Thymus (tissue), 11 donors: ENCODE data around the gene SETD2. TPM values are rescaled to one million over a fixed set of nuclear protein-coding genes. Genes with fewer than 3 reads are reported as not detected.

Source experiments
- DNase-seq, 9 donors: peaks; one replicate each; pipeline ENCODE4 v3.0.0-alpha.2; 2013; ENCODE audit warnings: low spot score in 9 of 9, low read depth in 6 of 9, missing footprints in 1 of 9
- H3K27ac ChIP-seq, 2 donors: one replicate each; pipeline ENCODE4 v1.5.1; 2013; ENCODE audit warnings: control low read depth in 1 of 2, low read depth in 1 of 2, low read length in 1 of 2, mild to moderate bottlenecking in 1 of 2, moderate library complexity in 1 of 2
- H3K27me3 ChIP-seq, 2 donors: one replicate each; pipeline ENCODE4 v1.5.1; 2013; ENCODE audit warnings: low read length in 1 of 2; ENCODE audit not compliant: control insufficient read depth in 2 of 2, insufficient read depth in 1 of 2
- H3K36me3 ChIP-seq, 2 donors: one replicate each; pipeline ENCODE4 v1.5.1; 2013; ENCODE audit warnings: low read length in 1 of 2, mild to moderate bottlenecking in 1 of 2, moderate library complexity in 1 of 2; ENCODE audit not compliant: control insufficient read depth in 2 of 2, insufficient read depth in 2 of 2
- H3K4me1 ChIP-seq, 2 donors: one replicate each; pipeline ENCODE4 v1.5.1; 2013; ENCODE audit warnings: low read length in 2 of 2; ENCODE audit not compliant: control insufficient read depth in 2 of 2, insufficient read depth in 2 of 2
- H3K4me3 ChIP-seq, 2 donors: one replicate each; pipeline ENCODE4 v1.5.1; 2013; ENCODE audit warnings: low read length in 2 of 2, control low read depth in 1 of 2, mild to moderate bottlenecking in 1 of 2
- H3K9me3 ChIP-seq, 2 donors: one replicate each; pipeline ENCODE4 v1.5.1; 2013; ENCODE audit warnings: low read length in 1 of 2, mild to moderate bottlenecking in 1 of 2; ENCODE audit not compliant: control insufficient read depth in 2 of 2, insufficient read depth in 1 of 2
- WGBS: extraction: QIAGEN DNeasy Blood & Tissue Kit; methylation state at CpG from one replicate; pipeline ENCODE4 v1.1.7; 2013; 5-methylcytosine and 5-hydroxymethylcytosine counted together
- polyA plus RNA-seq: library from polyadenylated mRNA; stranded (reverse); fragments of 200-250 nt; gene quantifications from one replicate; pipeline ENCODE4 v1.2.3, GENCODE V29; 2013
- total RNA-seq: library from RNA; stranded (reverse); fragments of 120-200 nt; gene quantifications from one replicate; pipeline ENCODE4 v1.2.4, GENCODE V29; 2013
- donor health status: healthy.

The SETD2 gene
- total and polyA plus RNA-seq, 2 donors: 20.5 to 33.7 TPM

- Histone ChIP-seq H3K9me3 (no peaks in the 10 kb centered on the region), H3K36me3 (peaks cover 42 to 46% of the 10 kb centered on the region in 2 donors), H3K4me1 (peaks cover 4 to 41% of the 10 kb centered on the region in 2 donors), H3K27me3 (no peaks in the 10 kb centered on the region), H3K27ac (peak overlapping the region in 1 of 2 donors; percentile 37), H3K4me3 (peak overlapping the region; percentile 55 to 74)
- WGBS: 64% methylated on average over 23 of the region's 23 CpGs
- DNase-seq: no peak
These were observed 155.1 kb downstream of the SETD2 start for GRCh38 chr3:47008851-47009224.

DNA sequence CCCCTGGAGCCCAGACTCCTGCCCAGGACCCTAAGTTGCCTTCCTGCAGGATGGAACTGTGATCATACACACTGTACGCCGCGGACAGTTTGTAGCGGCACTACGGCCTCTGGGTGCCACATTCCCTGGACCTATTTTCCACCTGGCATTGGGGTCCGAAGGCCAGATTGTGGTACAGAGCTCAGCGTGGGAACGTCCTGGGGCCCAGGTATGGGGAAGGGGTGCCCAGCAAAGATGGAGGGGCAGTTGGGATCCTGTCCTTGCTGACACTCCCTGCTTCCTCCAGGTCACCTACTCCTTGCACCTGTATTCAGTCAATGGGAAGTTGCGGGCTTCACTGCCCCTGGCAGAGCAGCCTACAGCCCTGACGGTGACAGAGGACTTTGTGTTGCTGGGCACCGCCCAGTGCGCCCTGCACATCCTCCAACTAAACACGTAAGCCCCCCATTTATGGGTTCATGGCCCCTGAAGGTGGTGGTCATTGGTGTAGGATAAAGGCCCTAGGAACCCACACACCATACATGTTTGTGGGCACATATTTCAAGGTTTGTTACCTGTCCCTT is 155.6 kb downstream of the SETD2 start:
- no peak for DNase-seq
- Histone ChIP-seq H3K36me3 (peaks cover 42 to 47% of the 10 kb centered on the region in 2 donors), H3K4me1 (peaks cover 4 to 38% of the 10 kb centered on the region in 2 donors), H3K27me3 (no peaks in the 10 kb centered on the region), H3K9me3 (no peaks in the 10 kb centered on the region), H3K27ac (peak overlapping the region in 1 of 2 donors; percentile 37), H3K4me3 (no peak overlapping the region)
- 97% methylated on average over 13 of the region's 13 CpGs for WGBS

GRCh38 chr3:47007482-47008233 is 156.3 kb downstream of the SETD2 start:
- no peak overlapping the region for H3K27ac ChIP-seq
- H3K4me3 ChIP-seq: no peak overlapping the region
- peaks cover 46 to 54% of the 10 kb centered on the region in 2 donors for H3K36me3 ChIP-seq
- 96% methylated on average over 16 of the region's 16 CpGs for WGBS
- no peak for DNase-seq
- no peaks in the 10 kb centered on the region for H3K27me3 ChIP-seq
- H3K4me1 ChIP-seq: peaks cover 4 to 31% of the 10 kb centered on the region in 2 donors
- H3K9me3 ChIP-seq: no peaks in the 10 kb centered on the region

DNA sequence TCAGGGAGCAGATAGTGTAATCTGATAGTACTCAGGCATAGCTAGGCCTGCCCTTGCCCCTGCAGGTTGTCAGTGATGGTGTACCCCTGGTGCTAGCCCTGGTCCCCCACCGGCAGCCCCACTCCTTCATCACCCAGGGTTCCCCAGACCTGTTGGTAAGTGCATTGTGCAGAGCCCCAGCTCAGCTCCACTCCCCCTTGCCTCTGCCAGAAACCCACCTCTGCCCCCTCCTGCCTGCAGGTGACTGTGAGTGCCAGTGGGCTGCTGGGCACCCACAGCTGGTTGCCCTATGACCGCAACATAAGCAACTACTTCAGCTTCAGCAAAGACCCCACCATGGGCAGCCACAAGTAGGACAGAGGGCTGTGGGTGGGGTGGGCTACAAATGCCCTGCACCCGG is 156.9 kb downstream of the SETD2 start:
- no peak overlapping the region for H3K4me3 ChIP-seq
- no peak for DNase-seq
- H3K27ac ChIP-seq: no peak overlapping the region
- H3K27me3 ChIP-seq: no peaks in the 10 kb centered on the region
- WGBS: 99% methylated on average over 3 of the region's 3 CpGs
- H3K9me3 ChIP-seq: no peaks in the 10 kb centered on the region
- peaks cover 4 to 25% of the 10 kb centered on the region in 2 donors for H3K4me1 ChIP-seq
- peaks cover 52 to 60% of the 10 kb centered on the region in 2 donors for H3K36me3 ChIP-seq

- Histone ChIP-seq H3K4me1 (peaks cover 4 to 24% of the 10 kb centered on the region in 2 donors), H3K4me3 (no peak overlapping the region), H3K27ac (no peak overlapping the region), H3K27me3 (no peaks in the 10 kb centered on the region), H3K9me3 (no peaks in the 10 kb centered on the region), H3K36me3 (peaks cover 60 to 66% of the 10 kb centered on the region in 2 donors)
- 97% methylated on average over 9 of the region's 9 CpGs for WGBS
- no peak for DNase-seq
These were observed 157.7 kb downstream of the SETD2 start for GRCh38 chr3:47006145-47006651.

GRCh38 chr3:47005212-47006144 is 158.4 kb downstream of the SETD2 start:
- 96% methylated on average over 32 of the region's 32 CpGs for WGBS
- no peaks in the 10 kb centered on the region for H3K9me3 ChIP-seq
- H3K4me1 ChIP-seq: peaks cover 4 to 26% of the 10 kb centered on the region in 2 donors
- no peak overlapping the region for H3K27ac ChIP-seq
- no peak overlapping the region for H3K4me3 ChIP-seq
- peaks cover 67 to 73% of the 10 kb centered on the region in 2 donors for H3K36me3 ChIP-seq
- H3K27me3 ChIP-seq: no peaks in the 10 kb centered on the region
- no peak for DNase-seq

- no peaks in the 10 kb centered on the region for H3K27me3 ChIP-seq
- no peak overlapping the region for H3K27ac ChIP-seq
- H3K4me1 ChIP-seq: peaks cover 0 to 19% of the 10 kb centered on the region in 2 donors
- DNase-seq: no peak
- H3K9me3 ChIP-seq: no peaks in the 10 kb centered on the region
- peaks cover 76 to 82% of the 10 kb centered on the region in 2 donors for H3K36me3 ChIP-seq
- no peak overlapping the region for H3K4me3 ChIP-seq
- WGBS: 97% methylated on average over 17 of the region's 17 CpGs
These were observed 159.3 kb downstream of the SETD2 start for GRCh38 chr3:47004369-47005211.
